Left kidney (tissue), 8 donors: ENCODE data around the gene TSPY1. TPM values are rescaled to one million over a fixed set of nuclear protein-coding genes. Genes with fewer than 3 reads are reported as not detected.
"Not testable (repeated sequence)": the region's sequence is repeated elsewhere in the genome, so short reads cannot be mapped to it uniquely, and the experiment has no call there.

Source experiments
- DNase-seq: peaks from one replicate; pipeline ENCODE4 v3.0.0-alpha.2; 2013
- long read RNA-seq, 8 donors: transcript quantifications; one replicate each; lab custom pipeline, GENCODE V29; 2026
- polyA plus RNA-seq: library from polyadenylated mRNA; unstranded; fragments of 120-200 nt; gene quantifications from one replicate; pipeline ENCODE4 v1.2.1, GENCODE V29; 2013; ENCODE audit not compliant: insufficient read length

Gene TSPY1
- not detected for polyA plus RNA-seq
- long read RNA-seq, donor 1: 0 reads
- long read RNA-seq, donor 2: 0 reads
- long read RNA-seq, donor 3: 0 reads
- long read RNA-seq, donor 4: 0 reads
- long read RNA-seq, donor 5: 0 reads
- long read RNA-seq, donor 6: 0 reads
- long read RNA-seq, donor 7: 0 reads
- long read RNA-seq, donor 8: 0 reads

- not testable (repeated sequence) for DNase-seq
Measured at GRCh38 chrY:9466655-9467054, at the start of gene TSPY1. Gene TSPY1, plus strand, starts transcription at chrY:9466955. Its CDS starts 46 bp downstream, at chrY:9467001.

- DNase-seq: not testable (repeated sequence)
Measured at GRCh38 chrY:9486967-9487366, 20.2 kb downstream of the TSPY1 start, which contains the start of gene TSPY9. Gene TSPY9, plus strand, starts transcription at chrY:9487267. Its CDS starts 46 bp downstream, at chrY:9487313.

GRCh38 chrY:9504396-9504795 is 37.6 kb downstream of the TSPY1 start:
- not testable (repeated sequence) for DNase-seq

- DNase-seq: not testable (repeated sequence)
Measured at GRCh38 chrY:9516287-9516686, 49.5 kb downstream of the TSPY1 start.

Other genes starting within 250 kb of the TSPY1 start
- not detected for gene TSPY4, start 129.5 kb upstream of the TSPY1 start, polyA plus RNA-seq
- gene TSPY8, start 109.2 kb upstream of the TSPY1 start, polyA plus RNA-seq: not detected
- not detected for gene TSPY3, start 68.5 kb upstream of the TSPY1 start, polyA plus RNA-seq
- not detected for gene TSPY9, start 20.3 kb downstream of the TSPY1 start, polyA plus RNA-seq
- gene TSPY10, start 60.9 kb downstream of the TSPY1 start, polyA plus RNA-seq: not detected